Common myeloid progenitor, CD34-positive (primary cell): ENCODE results near the gene CEP162.

Experiments used
- CTCF ChIA-PET: fragments of 350-600 bp; sonication (Branson Sonifier 250); formaldehyde crosslinking; loops from one replicate; lab custom pipeline; 2021; ENCODE audit warnings: antibody characterized with exemption; lab: Charles Lee
- POLR2A ChIA-PET: fragments of 350-600 bp; sonication (Branson Sonifier 250); formaldehyde crosslinking; loops from one replicate; lab custom pipeline; 2021; ENCODE audit warnings: antibody characterized with exemption; lab: Charles Lee
- DNase-seq, 3 donors: peaks; one replicate each; pipeline versions ENCODE4 v3.0.0 to v3.0.0-alpha.2; 2013
- H3K27ac ChIP-seq, 2 experiments: 1 replicate in 1 of 2; 2 replicates in 1 of 2; pipeline ENCODE4 v1.7.0; 2013; ENCODE audit warnings: inconsistent platforms in 2 of 2, low read length in 2 of 2, mild to moderate bottlenecking in 2 of 2, low read depth in 1 of 2, moderate library complexity in 1 of 2; ENCODE audit not compliant: severe bottlenecking in 2 of 2, insufficient read depth in 1 of 2, poor library complexity in 1 of 2
- H3K27me3 ChIP-seq, 5 experiments: replicated peaks in 2 of 5; 1 replicate in 3 of 5; 2 replicates in 2 of 5; pipeline versions ENCODE4 v1.6.1 to v1.7.0; 2013; ENCODE audit warnings: low read length in 4 of 5, mild to moderate bottlenecking in 2 of 5, moderate library complexity in 2 of 5, inconsistent platforms in 1 of 5; ENCODE audit not compliant: insufficient read depth in 5 of 5, control insufficient read depth in 4 of 5
- H3K36me3 ChIP-seq, 4 experiments: 1 replicate in 2 of 4; 2 replicates in 2 of 4; pipeline versions ENCODE4 v1.6.1 to v1.7.0; 2013; ENCODE audit warnings: low read length in 3 of 4, control low read depth in 1 of 4, mild to moderate bottlenecking in 1 of 4; ENCODE audit not compliant: control insufficient read depth in 4 of 4, insufficient read depth in 4 of 4
- H3K4me1 ChIP-seq, 4 experiments: 1 replicate in 3 of 4; 2 replicates in 1 of 4; pipeline versions ENCODE4 v1.6.1 to v1.7.1; 2013; ENCODE audit warnings: low read length in 3 of 4, mild to moderate bottlenecking in 3 of 4, control low read depth in 1 of 4, inconsistent platforms in 1 of 4, moderate library complexity in 1 of 4; ENCODE audit not compliant: control insufficient read depth in 4 of 4, insufficient read depth in 4 of 4; ENCODE audit errors: control extremely low read depth in 1 of 4
- H3K4me3 ChIP-seq, 7 experiments: 1 replicate in 4 of 7; 2 replicates in 3 of 7; pipeline versions ENCODE4 v1.5.1 to v1.7.0; 2013; ENCODE audit warnings: mild to moderate bottlenecking in 7 of 7, low read length in 6 of 7, moderate library complexity in 6 of 7, inconsistent platforms in 2 of 7, low read depth in 2 of 7, control low read depth in 1 of 7; ENCODE audit not compliant: insufficient read depth in 4 of 7, control insufficient read depth in 1 of 7; ENCODE audit errors: extremely low read depth in 1 of 7
- H3K9me3 ChIP-seq, 5 experiments: 1 replicate in 4 of 5; 2 replicates in 1 of 5; pipeline versions ENCODE4 v1.6.1 to v1.7.1; 2013; ENCODE audit warnings: low read length in 4 of 5, mild to moderate bottlenecking in 2 of 5, inconsistent platforms in 1 of 5, low read depth in 1 of 5, moderate library complexity in 1 of 5; ENCODE audit not compliant: control insufficient read depth in 4 of 5, insufficient read depth in 2 of 5; ENCODE audit errors: control extremely low read depth in 1 of 5
- WGBS: methylation state at CpG from one replicate; pipeline ENCODE4 v1.1.5; 2013; ENCODE audit not compliant: insufficient coverage; 5-methylcytosine and 5-hydroxymethylcytosine counted together

The CEP162 gene

DNA sequence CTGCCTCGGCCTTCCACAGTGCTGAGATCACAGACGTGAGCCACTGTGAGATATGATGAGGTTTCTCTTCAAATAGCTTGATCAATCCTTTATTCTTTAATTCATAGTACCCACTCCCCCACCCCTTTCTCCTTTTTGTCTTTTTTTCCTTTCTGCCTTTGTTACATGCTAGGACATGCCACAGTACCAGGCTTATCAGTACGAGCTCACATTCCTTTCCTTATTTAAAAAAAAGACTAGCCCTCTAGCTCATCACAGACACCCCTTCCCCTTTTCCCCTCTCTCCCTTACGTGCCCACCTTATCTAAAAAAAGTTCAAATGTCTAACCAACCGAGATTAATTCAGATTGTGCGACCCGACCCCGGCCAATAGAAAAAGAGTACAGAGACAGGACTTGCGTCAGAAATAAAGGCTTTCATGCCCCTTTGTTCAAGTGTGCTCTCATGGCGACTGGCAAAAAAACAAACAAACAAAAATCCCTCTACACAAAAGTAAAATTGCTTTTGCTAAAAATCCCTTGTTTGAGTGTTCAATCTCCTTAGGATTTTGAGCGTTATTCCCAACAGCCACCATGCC is 144.7 kb downstream of the CEP162 start:
- WGBS = 95% methylated on average over 8 of the region's 11 CpGs
- POLR2A ChIA-PET = no interaction called here
- Histone ChIP-seq H3K27ac (no peak overlapping the region), H3K9me3 (no peaks in the 10 kb centered on the region), H3K4me3 (no peak overlapping the region), H3K36me3 (no peaks in the 10 kb centered on the region), H3K4me1 (no peaks in the 10 kb centered on the region), H3K27me3 (no peaks in the 10 kb centered on the region)
- no peak for DNase-seq
- CTCF ChIA-PET = no interaction called here

DNA sequence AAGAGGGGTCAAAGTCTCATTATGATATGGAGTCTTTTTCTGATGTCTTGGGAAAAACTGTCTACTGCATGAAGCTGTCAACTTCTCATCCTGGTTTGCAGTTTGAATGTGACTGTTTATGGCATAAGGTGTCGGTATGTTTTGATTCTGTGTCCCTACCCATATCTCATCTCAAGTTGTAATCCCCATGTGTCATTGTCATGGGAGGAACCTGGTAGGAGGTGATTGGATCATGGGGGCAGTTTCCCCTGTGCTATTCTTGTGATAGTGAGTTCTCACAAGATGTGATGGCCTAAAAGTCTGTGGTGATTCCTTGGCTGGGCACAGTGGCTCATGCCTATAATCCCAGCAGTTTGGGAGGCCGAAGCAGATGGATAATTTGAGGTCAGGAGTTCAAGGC is 146.2 kb downstream of the CEP162 start:
- H3K27me3 ChIP-seq = no peaks in the 10 kb centered on the region
- H3K27ac ChIP-seq = no peak overlapping the region
- WGBS = 100% methylated on average over 1 of the region's 2 CpGs
- POLR2A ChIA-PET = no interaction called here
- no peaks in the 10 kb centered on the region for H3K36me3 ChIP-seq
- CTCF ChIA-PET = no interaction called here
- DNase-seq = no peak
- no peaks in the 10 kb centered on the region for H3K9me3 ChIP-seq
- H3K4me3 ChIP-seq = no peak overlapping the region
- H3K4me1 ChIP-seq = no peaks in the 10 kb centered on the region

DNA sequence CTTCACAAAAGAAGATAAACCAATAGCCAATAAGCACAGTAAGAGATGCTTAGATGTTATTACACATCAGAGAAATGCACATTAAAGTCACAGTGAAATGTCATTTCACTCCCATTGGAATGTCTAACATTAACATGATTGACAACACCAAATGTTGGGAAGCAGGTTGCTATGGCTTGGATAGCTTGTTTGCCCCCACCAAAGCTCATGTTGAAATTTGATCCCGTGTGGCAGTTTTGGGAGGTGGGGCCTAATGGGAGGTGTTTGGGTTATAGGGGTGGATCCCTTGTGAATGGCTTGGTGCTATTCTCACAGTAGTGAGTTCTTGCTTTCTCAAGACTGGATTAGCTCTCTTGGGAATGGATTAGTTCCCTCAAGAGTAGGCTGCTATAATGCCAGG is 149.1 kb downstream of the CEP162 start:
- ChIA-PET CTCF (no interaction called here), POLR2A (no interaction called here)
- no peaks in the 10 kb centered on the region for H3K27me3 ChIP-seq
- DNase-seq = no peak
- H3K4me1 ChIP-seq = no peaks in the 10 kb centered on the region
- no CpG with 5 or more reads among the region's 1 CpG for WGBS
- no peak overlapping the region for H3K27ac ChIP-seq
- H3K36me3 ChIP-seq = no peaks in the 10 kb centered on the region
- H3K4me3 ChIP-seq = no peak overlapping the region
- no peaks in the 10 kb centered on the region for H3K9me3 ChIP-seq

DNA sequence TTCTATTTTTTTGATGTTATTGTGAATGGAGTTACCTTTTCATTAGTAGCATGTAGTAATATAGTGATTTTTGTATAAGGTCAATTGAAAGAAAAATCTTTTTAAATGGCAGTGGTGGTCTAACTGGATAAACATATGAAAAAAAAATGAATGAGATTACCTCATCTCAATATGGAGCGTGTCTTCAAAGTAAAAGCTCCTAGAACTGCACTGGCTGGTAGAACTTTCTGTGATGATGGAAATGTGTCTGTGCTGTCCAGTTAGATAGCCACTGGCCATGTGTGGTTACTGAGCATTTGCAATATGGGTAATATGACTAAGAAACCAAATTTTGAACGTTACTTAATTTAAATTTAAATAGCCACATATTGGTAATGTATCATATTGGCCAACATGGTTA is 149.8 kb downstream of the CEP162 start:
- no peak overlapping the region for H3K27ac ChIP-seq
- H3K9me3 ChIP-seq = no peaks in the 10 kb centered on the region
- H3K27me3 ChIP-seq = no peaks in the 10 kb centered on the region
- POLR2A ChIA-PET = no interaction called here
- H3K4me1 ChIP-seq = no peaks in the 10 kb centered on the region
- CTCF ChIA-PET = no interaction called here
- no peak for DNase-seq
- H3K36me3 ChIP-seq = no peaks in the 10 kb centered on the region
- no peak overlapping the region for H3K4me3 ChIP-seq
- 100% methylated on average over 1 of the region's 2 CpGs for WGBS

DNA sequence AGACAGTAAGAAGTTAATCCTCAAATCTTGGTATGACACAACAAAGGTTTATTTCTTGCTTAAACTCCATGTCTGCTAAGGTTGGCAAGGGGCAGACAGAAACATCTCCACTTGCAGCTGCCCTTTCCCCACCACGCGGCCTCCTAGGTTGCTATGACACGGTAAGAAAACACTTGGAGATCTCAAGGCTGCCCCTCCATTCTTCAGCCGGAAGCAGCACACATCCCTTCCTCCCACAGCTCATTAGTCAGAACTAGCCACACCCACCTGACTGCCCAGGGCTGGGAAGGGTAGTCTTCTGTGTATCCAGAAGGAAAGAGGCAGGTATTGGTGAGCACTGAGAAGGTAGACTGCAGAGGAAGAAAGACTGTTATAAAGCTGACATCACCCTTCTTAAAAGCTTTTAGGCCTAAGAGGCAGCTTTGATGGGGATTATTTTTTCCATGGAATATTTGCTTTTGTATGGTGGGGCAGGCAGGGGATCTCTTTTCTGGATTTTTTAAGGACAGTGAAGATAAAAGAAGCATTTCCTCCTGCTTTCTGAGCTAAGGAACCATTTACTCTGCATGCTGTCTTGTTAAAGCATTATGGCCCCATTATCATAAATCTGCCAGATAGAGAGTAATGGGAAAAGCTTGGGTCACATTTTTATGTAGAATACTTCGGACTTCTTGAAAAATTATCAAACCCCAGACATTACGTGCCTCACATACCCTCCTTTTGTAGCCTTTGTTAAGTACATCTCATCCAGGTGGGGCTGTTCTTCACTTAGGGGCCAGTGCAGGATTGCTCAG is 152.3 kb downstream of the CEP162 start:
- 92% methylated on average over 2 of the region's 6 CpGs for WGBS
- POLR2A ChIA-PET = no interaction called here
- DNase-seq = no peak
- Histone ChIP-seq H3K4me1 (no peaks in the 10 kb centered on the region), H3K27ac (no peak overlapping the region), H3K27me3 (no peaks in the 10 kb centered on the region), H3K9me3 (peaks cover 0 to 2% (median 0%) of the 10 kb centered on the region in 5 experiments), H3K36me3 (no peaks in the 10 kb centered on the region), H3K4me3 (no peak overlapping the region)
- CTCF ChIA-PET = no interaction called here
